GM23338 (cell line): Measurements from ENCODE around the gene UQCR11. TPM values are rescaled to one million over a fixed set of nuclear protein-coding genes. Genes with fewer than 3 reads are reported as not detected.
A peak's percentile ranks its signal among the peaks of the same experiment; 100 is the strongest.

Experiments
- ATAC-seq: fragments of 200-7000 bp; cut with Tn5 transposase; 3 replicates; pipeline ENCODE4 v1.9.1; 2020
- DNase-seq: peaks from one replicate; pipeline ENCODE4 v3.0.0-alpha.2; 2015; ENCODE audit warnings: low spot score
- H2AFZ ChIP-seq: fragments of 200-600 bp; sonication (generic); 2 replicates; pipeline ENCODE4 v1.8.0; 2016; ENCODE audit warnings: antibody characterized with exemption, mild to moderate bottlenecking, moderate library complexity
- H3F3A ChIP-seq: fragments of 200-600 bp; sonication (generic); replicated peaks from 2 replicates; pipeline ENCODE4 v1.8.0; 2017; ENCODE audit warnings: antibody characterized with exemption, mixed run types, low read depth
- H3K27ac ChIP-seq: fragments of 200-600 bp; sonication (generic); 2 replicates; pipeline ENCODE4 v1.6.1; 2016; ENCODE audit warnings: low read depth
- H3K27me3 ChIP-seq: fragments of 200-600 bp; sonication (generic); 2 replicates; pipeline ENCODE4 v1.8.0; 2016; ENCODE audit warnings: mild to moderate bottlenecking, mixed run types, moderate library complexity; ENCODE audit not compliant: insufficient read depth
- H3K36me3 ChIP-seq: fragments of 200-600 bp; sonication (generic); 2 replicates; pipeline ENCODE4 v1.8.0; 2016; ENCODE audit warnings: mild to moderate bottlenecking; ENCODE audit not compliant: insufficient read depth
- H3K4me1 ChIP-seq: fragments of 200-600 bp; sonication (generic); 2 replicates; pipeline ENCODE4 v1.8.0; 2016; ENCODE audit warnings: mild to moderate bottlenecking, moderate library complexity; ENCODE audit not compliant: insufficient read depth
- H3K4me2 ChIP-seq: fragments of 200-600 bp; sonication (generic); 2 replicates; pipeline ENCODE4 v1.7.1; 2017; ENCODE audit warnings: mixed run types
- H3K4me3 ChIP-seq: fragments of 200-600 bp; sonication (generic); 2 replicates; pipeline ENCODE4 v1.6.1; 2016; ENCODE audit warnings: mixed run types
- H3K79me2 ChIP-seq: fragments of 200-600 bp; sonication (generic); replicated peaks from 2 replicates; pipeline ENCODE4 v1.8.0; 2017; ENCODE audit warnings: mild to moderate bottlenecking; ENCODE audit not compliant: insufficient read depth
- H3K9me2 ChIP-seq: fragments of 200-600 bp; sonication (generic); 2 replicates; pipeline ENCODE4 v1.8.0; 2017; ENCODE audit not compliant: insufficient read depth
- H4K20me1 ChIP-seq: fragments of 200-600 bp; sonication (generic); replicated peaks from 2 replicates; pipeline ENCODE4 v1.8.0; 2017; ENCODE audit warnings: mild to moderate bottlenecking; ENCODE audit not compliant: insufficient read depth
- H3K27ac Mint-ChIP-seq: 2 replicates; pipeline ENCODE4 v1.8.0; 2020; ENCODE audit warnings: inconsistent platforms, mild to moderate bottlenecking, moderate library complexity, mixed read lengths
- H3K27me3 Mint-ChIP-seq: 3 replicates; pipeline ENCODE4 v1.8.0; 2022; ENCODE audit warnings: low read depth, mild to moderate bottlenecking, moderate library complexity, mixed read lengths, inconsistent platforms; ENCODE audit not compliant: insufficient read depth, poor library complexity
- H3K36me3 Mint-ChIP-seq: 3 replicates; pipeline ENCODE4 v1.8.0; 2021; ENCODE audit warnings: low read depth, mild to moderate bottlenecking, inconsistent platforms, moderate library complexity, mixed read lengths
- H3K4me1 Mint-ChIP-seq: 3 replicates; pipeline ENCODE4 v1.8.0; 2020; ENCODE audit warnings: mild to moderate bottlenecking, inconsistent platforms, mixed read lengths
- H3K4me3 Mint-ChIP-seq: 3 replicates; pipeline ENCODE4 v1.8.0; 2021; ENCODE audit warnings: moderate library complexity, mild to moderate bottlenecking, inconsistent platforms, mixed read lengths
- H3K9me3 Mint-ChIP-seq: 3 replicates; pipeline ENCODE4 v1.8.0; 2020; ENCODE audit warnings: moderate library complexity, mild to moderate bottlenecking, inconsistent platforms, mixed read lengths
- CTCF ChIP-seq, 2 experiments: fragments of 200-600 bp in 1 of 2; sonication (generic) in 1 of 2; conservative IDR thresholded peaks; 2 replicates each; pipeline versions ENCODE4 v1.5.1 to v1.6.1; 2016 to 2017; ENCODE audit warnings: antibody characterized with exemption in 2 of 2, low read depth in 2 of 2, mild to moderate bottlenecking in 2 of 2, moderate library complexity in 1 of 2
- ETS1 ChIP-seq: IDR thresholded peaks from 2 replicates; pipeline ENCODE4 v1.6.1; 2016; ENCODE audit warnings: antibody characterized with exemption
- EZH2phosphoT487 ChIP-seq: fragments of 200-600 bp; sonication (generic); IDR thresholded peaks from one replicate; pipeline ENCODE4 v1.8.1; 2018; ENCODE audit warnings: antibody characterized with exemption; ENCODE audit not compliant: unreplicated experiment
- NANOG ChIP-seq: IDR thresholded peaks from 2 replicates; pipeline ENCODE4 v1.6.1; 2016; ENCODE audit warnings: antibody characterized with exemption, borderline replicate concordance
- REST ChIP-seq: IDR thresholded peaks from one replicate; pipeline ENCODE4 v1.6.1; 2018; ENCODE audit warnings: antibody characterized with exemption; ENCODE audit not compliant: unreplicated experiment
- ZNF114 ChIP-seq: fragments of 250-450 bp; sonication (Bioruptor Pico); IDR thresholded peaks from 2 replicates; pipeline ENCODE4 v1.5.0; 2020; ENCODE audit warnings: mild to moderate bottlenecking, moderate library complexity
- ZNF462 ChIP-seq: fragments of 250-450 bp; sonication (Bioruptor Pico); IDR thresholded peaks from 2 replicates; pipeline ENCODE4 v1.5.0; 2020; ENCODE audit warnings: mild to moderate bottlenecking, moderate library complexity
- polyA plus RNA-seq: library from polyadenylated mRNA; unstranded; fragments of >200 nt; fragmentation: Nextera tagmentation; extraction: Ambion mirVana; gene quantifications from 2 replicates; pipeline ENCODE4 v1.2.1, GENCODE V29; 2016
- total RNA-seq: library from RNA; depleted of rRNA; stranded (reverse); fragments of >200 nt; shearing (Covaris generic); gene quantifications from 2 replicates; pipeline ENCODE4 v1.2.3, GENCODE V29; 2014

Gene UQCR11
- total and polyA plus RNA-seq, 2 experiments from 2014 or later: 46.4 to 413 TPM

GRCh38 chr19:1598777-1599459, 6.3 kb downstream of the UQCR11 start (continued):
- TF ChIP-seq ZNF462 (CRISPR knock-in tag) (no peak), ZNF114 (CRISPR knock-in tag) (no peak)

DNA sequence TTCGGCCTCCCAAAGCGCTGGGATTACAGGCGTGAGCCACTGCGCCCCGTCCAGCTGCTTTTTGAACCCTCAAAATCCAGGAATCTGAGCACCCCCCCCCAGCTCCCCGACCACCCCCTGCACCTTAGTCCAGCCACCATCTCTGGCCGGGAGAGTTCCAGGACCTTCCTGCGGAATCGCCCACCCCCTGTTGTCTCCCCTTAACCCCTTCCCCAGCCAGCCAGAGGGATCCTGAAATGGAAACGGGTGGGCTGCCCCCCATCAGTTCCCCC, 11.8 kb downstream of the UQCR11 start:
- peaks cover 36% of the 10 kb centered on the region for H3K79me2 ChIP-seq
- no peak for ATAC-seq
- no peaks in the 10 kb centered on the region for H3K27me3 ChIP-seq
- H3K27ac ChIP-seq: peak overlapping the region; percentile 84; the same call in 1 of the 2 replicates
- H2AFZ ChIP-seq: no peak overlapping the region
- H3K4me3 ChIP-seq: peak overlapping the region; percentile 71
- peaks cover 11% of the 10 kb centered on the region for H3K36me3 ChIP-seq
- Mint-ChIP-seq H3K36me3 (peaks cover 41% of the 10 kb centered on the region), H3K4me3 (peak overlapping the region; percentile 88; the same call in 2 of the 3 replicates), H3K27ac (no peak overlapping the region), H3K4me1 (peaks cover 6% of the 10 kb centered on the region), H3K27me3 (peaks cover 25% of the 10 kb centered on the region), H3K9me3 (no peaks in the 10 kb centered on the region)
- H4K20me1 ChIP-seq: peaks cover 25% of the 10 kb centered on the region
- DNase-seq: no peak
- no peaks in the 10 kb centered on the region for H3K9me2 ChIP-seq
- peaks cover 11% of the 10 kb centered on the region for H3K4me1 ChIP-seq
- H3K4me2 ChIP-seq: peak overlapping the region; percentile 94
- H3F3A ChIP-seq: peaks cover 32% of the 10 kb centered on the region
- TF ChIP-seq ETS1: no peak
- no peak for TF ChIP-seq ZNF114 (CRISPR knock-in tag)
- no peak for TF ChIP-seq CTCF (conservative IDR thresholded peaks at IDR 0.05; ENCODE audit: low read depth in 2 of 2)
- no peak for TF ChIP-seq EZH2phosphoT487
- no peak for TF ChIP-seq REST
- TF ChIP-seq NANOG: no peak
